ENCODE data around the gene CA9. TPM values are rescaled to one million over a fixed set of nuclear protein-coding genes. Genes with fewer than 3 reads are reported as not detected.
"Not testable (repeated sequence)": the region's sequence is repeated elsewhere in the genome, so short reads cannot be mapped to it uniquely, and the experiment has no call there.

Gene CA9
- total and polyA plus RNA-seq, 2 experiments from 2014 or later = 1.1 TPM; not detected in 1

DNA sequence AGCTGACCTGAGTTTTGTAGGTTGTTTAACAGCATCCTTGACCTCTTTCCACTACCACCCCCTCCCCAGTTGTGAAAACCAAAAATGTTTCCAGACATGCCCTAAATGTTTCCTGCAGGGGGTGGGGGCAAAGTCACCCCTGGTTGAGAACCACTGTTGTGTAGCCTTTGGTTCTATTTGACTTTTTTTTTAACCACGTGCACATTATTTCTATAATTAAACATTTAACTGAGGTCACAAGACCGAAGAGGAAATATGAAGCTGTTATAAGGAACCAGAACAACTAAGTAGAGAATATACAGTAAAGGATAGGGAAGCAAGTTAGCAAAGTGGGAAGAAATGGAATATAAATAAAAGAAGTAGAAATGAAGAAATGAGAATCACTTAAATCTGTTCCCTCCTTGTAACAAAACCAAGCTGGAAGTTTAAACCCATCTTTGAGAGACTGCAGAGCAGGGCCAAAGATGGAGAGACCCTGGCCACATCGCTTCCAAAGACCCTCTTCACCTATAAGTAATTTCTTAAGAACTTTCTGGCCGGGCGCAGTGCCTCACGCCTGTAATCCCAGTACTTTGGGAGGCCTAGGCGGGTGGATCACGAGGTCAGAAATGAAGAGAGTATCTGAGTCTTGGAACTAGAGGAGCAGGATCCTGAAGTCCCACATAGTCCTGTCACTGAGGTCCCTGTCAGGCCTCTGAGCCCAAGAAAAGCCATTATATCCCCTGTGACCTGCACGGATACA is 37.4 kb upstream of the CA9 start (continued):
- TF ChIP-seq EZH2phosphoT487 (IDR thresholded peaks at IDR 0.05; ENCODE audit: unreplicated experiment) (no peak), JUNB (IDR thresholded peaks at IDR 0.05; ENCODE audit: unreplicated experiment) (no peak)
- TF ChIP-seq, protein P1, sequence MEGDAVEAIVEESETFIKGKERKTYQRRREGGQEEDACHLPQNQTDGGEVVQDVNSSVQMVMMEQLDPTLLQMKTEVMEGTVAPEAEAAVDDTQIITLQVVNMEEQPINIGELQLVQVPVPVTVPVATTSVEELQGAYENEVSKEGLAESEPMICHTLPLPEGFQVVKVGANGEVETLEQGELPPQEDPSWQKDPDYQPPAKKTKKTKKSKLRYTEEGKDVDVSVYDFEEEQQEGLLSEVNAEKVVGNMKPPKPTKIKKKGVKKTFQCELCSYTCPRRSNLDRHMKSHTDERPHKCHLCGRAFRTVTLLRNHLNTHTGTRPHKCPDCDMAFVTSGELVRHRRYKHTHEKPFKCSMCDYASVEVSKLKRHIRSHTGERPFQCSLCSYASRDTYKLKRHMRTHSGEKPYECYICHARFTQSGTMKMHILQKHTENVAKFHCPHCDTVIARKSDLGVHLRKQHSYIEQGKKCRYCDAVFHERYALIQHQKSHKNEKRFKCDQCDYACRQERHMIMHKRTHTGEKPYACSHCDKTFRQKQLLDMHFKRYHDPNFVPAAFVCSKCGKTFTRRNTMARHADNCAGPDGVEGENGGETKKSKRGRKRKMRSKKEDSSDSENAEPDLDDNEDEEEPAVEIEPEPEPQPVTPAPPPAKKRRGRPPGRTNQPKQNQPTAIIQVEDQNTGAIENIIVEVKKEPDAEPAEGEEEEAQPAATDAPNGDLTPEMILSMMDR (conservative IDR thresholded peaks at IDR 0.05; ENCODE audit: low read depth in 2 of 2) = no peak
- TF ChIP-seq, protein P2, sequence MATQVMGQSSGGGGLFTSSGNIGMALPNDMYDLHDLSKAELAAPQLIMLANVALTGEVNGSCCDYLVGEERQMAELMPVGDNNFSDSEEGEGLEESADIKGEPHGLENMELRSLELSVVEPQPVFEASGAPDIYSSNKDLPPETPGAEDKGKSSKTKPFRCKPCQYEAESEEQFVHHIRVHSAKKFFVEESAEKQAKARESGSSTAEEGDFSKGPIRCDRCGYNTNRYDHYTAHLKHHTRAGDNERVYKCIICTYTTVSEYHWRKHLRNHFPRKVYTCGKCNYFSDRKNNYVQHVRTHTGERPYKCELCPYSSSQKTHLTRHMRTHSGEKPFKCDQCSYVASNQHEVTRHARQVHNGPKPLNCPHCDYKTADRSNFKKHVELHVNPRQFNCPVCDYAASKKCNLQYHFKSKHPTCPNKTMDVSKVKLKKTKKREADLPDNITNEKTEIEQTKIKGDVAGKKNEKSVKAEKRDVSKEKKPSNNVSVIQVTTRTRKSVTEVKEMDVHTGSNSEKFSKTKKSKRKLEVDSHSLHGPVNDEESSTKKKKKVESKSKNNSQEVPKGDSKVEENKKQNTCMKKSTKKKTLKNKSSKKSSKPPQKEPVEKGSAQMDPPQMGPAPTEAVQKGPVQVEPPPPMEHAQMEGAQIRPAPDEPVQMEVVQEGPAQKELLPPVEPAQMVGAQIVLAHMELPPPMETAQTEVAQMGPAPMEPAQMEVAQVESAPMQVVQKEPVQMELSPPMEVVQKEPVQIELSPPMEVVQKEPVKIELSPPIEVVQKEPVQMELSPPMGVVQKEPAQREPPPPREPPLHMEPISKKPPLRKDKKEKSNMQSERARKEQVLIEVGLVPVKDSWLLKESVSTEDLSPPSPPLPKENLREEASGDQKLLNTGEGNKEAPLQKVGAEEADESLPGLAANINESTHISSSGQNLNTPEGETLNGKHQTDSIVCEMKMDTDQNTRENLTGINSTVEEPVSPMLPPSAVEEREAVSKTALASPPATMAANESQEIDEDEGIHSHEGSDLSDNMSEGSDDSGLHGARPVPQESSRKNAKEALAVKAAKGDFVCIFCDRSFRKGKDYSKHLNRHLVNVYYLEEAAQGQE (IDR thresholded peaks at IDR 0.05; ENCODE audit: unreplicated experiment) = no peak

DNA sequence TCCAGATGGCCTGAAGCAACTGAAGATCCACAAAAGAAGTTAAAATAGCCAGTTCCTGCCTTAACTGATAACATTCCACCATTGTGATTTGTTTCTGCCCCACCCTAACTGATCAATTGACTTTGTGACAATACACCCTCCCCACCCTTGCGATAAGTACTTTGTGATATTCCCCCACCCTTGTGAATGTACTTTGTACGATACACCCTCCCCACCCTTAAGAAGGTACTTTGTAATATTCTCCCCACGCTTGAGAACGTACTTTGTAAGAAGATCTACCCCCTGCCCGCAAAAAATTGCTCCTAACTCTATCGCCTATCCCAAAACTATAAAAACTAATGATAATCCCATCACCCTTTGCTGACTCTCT is 36.9 kb upstream of the CA9 start:
- H3K79me2 ChIP-seq (replicated peaks; ENCODE audit: insufficient read depth); H3K36me3 ChIP-seq (ENCODE audit: insufficient read depth); H3K27ac Mint-ChIP-seq; H3K36me3 Mint-ChIP-seq (ENCODE audit: low read depth); H2AFZ ChIP-seq; H3K4me3 ChIP-seq; H3K4me3 Mint-ChIP-seq; H3K27ac ChIP-seq (ENCODE audit: low read depth); H3K9me3 Mint-ChIP-seq; H3K9me2 ChIP-seq (ENCODE audit: insufficient read depth); H3K4me2 ChIP-seq; H3K27me3 Mint-ChIP-seq (ENCODE audit: insufficient read depth, low read depth, poor library complexity); H3K4me1 ChIP-seq (ENCODE audit: insufficient read depth); H3K27me3 ChIP-seq (ENCODE audit: insufficient read depth); ATAC-seq; H3F3A ChIP-seq (replicated peaks; ENCODE audit: low read depth); H4K20me1 ChIP-seq (replicated peaks; ENCODE audit: insufficient read depth); DNase-seq (ENCODE audit: low spot score); H3K4me1 Mint-ChIP-seq: not testable (repeated sequence)

DNA sequence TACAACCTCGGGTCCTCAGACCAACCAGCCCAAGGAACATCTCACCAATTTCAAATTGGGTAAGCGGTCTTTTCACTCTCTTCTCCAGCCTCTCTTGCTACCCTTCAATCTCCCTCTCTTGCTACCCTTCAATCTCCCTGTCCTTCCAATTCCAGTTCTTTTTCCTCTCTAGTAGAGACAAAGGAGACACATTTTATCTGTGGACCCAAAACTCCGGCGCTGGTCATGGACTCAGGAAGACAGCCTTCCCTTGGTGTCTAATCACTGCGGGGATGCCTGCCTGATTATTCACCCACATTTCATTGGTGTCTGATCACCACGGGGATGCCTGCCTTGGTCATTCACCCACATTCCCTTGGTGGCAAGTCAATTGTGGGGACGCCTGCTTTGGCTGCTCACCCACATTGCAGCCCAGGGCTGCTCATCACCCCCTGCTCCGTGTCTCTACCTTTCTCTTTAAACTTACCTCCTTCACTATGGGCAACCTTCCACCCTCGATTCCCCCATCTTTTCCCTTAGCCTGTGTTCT is 36.2 kb upstream of the CA9 start:
- H3K9me2 ChIP-seq (ENCODE audit: insufficient read depth); H3K4me3 Mint-ChIP-seq; H3K27me3 Mint-ChIP-seq (ENCODE audit: insufficient read depth, low read depth, poor library complexity); H2AFZ ChIP-seq; H4K20me1 ChIP-seq (replicated peaks; ENCODE audit: insufficient read depth); ATAC-seq; H3K4me1 ChIP-seq (ENCODE audit: insufficient read depth); H3K4me2 ChIP-seq; H3K4me1 Mint-ChIP-seq; H3K79me2 ChIP-seq (replicated peaks; ENCODE audit: insufficient read depth); H3K36me3 Mint-ChIP-seq (ENCODE audit: low read depth); H3K9me3 Mint-ChIP-seq; H3K27me3 ChIP-seq (ENCODE audit: insufficient read depth); DNase-seq (ENCODE audit: low spot score); H3F3A ChIP-seq (replicated peaks; ENCODE audit: low read depth); H3K27ac ChIP-seq (ENCODE audit: low read depth); H3K36me3 ChIP-seq (ENCODE audit: insufficient read depth); H3K4me3 ChIP-seq; H3K27ac Mint-ChIP-seq: not testable (repeated sequence)

DNA sequence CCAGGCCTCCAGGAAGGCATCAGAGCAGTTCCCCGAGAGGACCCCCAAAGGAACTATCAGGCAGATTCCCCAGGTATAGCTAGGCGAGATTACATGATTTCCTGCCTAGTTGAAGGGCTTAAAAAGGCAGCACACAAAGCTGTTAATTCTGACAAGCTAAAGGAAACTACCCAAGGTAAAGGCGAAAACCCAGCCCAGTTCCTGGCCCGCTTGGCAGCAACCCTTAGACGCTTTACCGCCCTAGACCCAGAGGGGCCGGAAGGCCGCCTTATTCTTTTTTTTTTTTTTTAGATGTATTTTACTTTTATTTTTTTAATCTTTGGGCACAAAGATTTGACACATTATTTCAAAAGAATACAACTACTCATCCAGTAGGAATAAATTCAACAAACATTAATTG is 35.0 kb upstream of the CA9 start:
- not testable (repeated sequence) for H3K4me3 Mint-ChIP-seq; H3K4me2 ChIP-seq; DNase-seq (ENCODE audit: low spot score); H3K4me3 ChIP-seq; H3K27ac ChIP-seq (ENCODE audit: low read depth); H3K36me3 ChIP-seq (ENCODE audit: insufficient read depth); H3F3A ChIP-seq (replicated peaks; ENCODE audit: low read depth); H3K27ac Mint-ChIP-seq; H3K36me3 Mint-ChIP-seq (ENCODE audit: low read depth); H2AFZ ChIP-seq; H3K9me2 ChIP-seq (ENCODE audit: insufficient read depth); H3K79me2 ChIP-seq (replicated peaks; ENCODE audit: insufficient read depth); H3K27me3 Mint-ChIP-seq (ENCODE audit: insufficient read depth, low read depth, poor library complexity); H3K4me1 Mint-ChIP-seq; H3K27me3 ChIP-seq (ENCODE audit: insufficient read depth); H3K9me3 Mint-ChIP-seq; H3K4me1 ChIP-seq (ENCODE audit: insufficient read depth); ATAC-seq; H4K20me1 ChIP-seq (replicated peaks; ENCODE audit: insufficient read depth)

DNA sequence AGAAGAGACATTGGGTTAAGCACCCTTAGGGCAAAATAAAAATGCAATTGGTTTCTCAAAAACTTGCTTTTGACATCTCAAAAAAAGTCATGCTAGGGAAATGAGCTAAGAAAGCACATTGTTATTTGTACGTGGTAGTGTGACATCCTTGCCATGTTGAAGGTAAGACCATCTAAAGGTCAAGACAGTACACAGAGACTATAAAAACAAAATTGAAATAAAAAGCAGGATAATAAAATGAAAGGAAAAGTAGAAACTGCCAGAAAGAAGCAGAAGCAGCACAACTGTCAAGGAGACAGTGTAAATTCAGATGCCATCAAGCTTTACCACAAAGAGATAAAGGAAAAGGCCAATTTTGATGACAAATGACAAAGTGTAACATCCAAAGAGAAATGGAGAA is 34.5 kb upstream of the CA9 start:
- not testable (repeated sequence) for H3K36me3 ChIP-seq (ENCODE audit: insufficient read depth); DNase-seq (ENCODE audit: low spot score); H3F3A ChIP-seq (replicated peaks; ENCODE audit: low read depth); H2AFZ ChIP-seq; H3K27me3 ChIP-seq (ENCODE audit: insufficient read depth); H3K27me3 Mint-ChIP-seq (ENCODE audit: insufficient read depth, low read depth, poor library complexity); H4K20me1 ChIP-seq (replicated peaks; ENCODE audit: insufficient read depth); H3K79me2 ChIP-seq (replicated peaks; ENCODE audit: insufficient read depth); H3K4me1 Mint-ChIP-seq; H3K36me3 Mint-ChIP-seq (ENCODE audit: low read depth); H3K4me3 ChIP-seq; H3K4me1 ChIP-seq (ENCODE audit: insufficient read depth); H3K27ac ChIP-seq (ENCODE audit: low read depth); H3K4me3 Mint-ChIP-seq; ATAC-seq; H3K9me2 ChIP-seq (ENCODE audit: insufficient read depth); H3K27ac Mint-ChIP-seq; H3K9me3 Mint-ChIP-seq; H3K4me2 ChIP-seq
